SK-N-SH (cell line): Measurements from ENCODE around the gene DAP. TPM values are rescaled to one million over a fixed set of nuclear protein-coding genes. Genes with fewer than 3 reads are reported as not detected.

Experiments
- CTCF ChIA-PET: fragments of 300-600, 350-600 bp; formaldehyde crosslinking; extraction: SDS; loops from one replicate; lab custom pipeline; 2021; lab: Yijun Ruan, JAX
- POLR2A ChIA-PET: fragments of 350-600 bp; sonication (Branson Sonifier 250); formaldehyde crosslinking; extraction: SDS; loops from one replicate; lab custom pipeline; 2020; ENCODE audit warnings: antibody characterized with exemption, inconsistent platforms; lab: Yijun Ruan, JAX
- DNase-seq: peaks from one replicate; pipeline ENCODE4 v3.0.0; 2012
- H2AFZ ChIP-seq: fragments of 200-600 bp; sonication (generic); 2 replicates; pipeline ENCODE4 v1.8.1; 2016; ENCODE audit warnings: antibody characterized with exemption, mild to moderate bottlenecking, low read depth
- H3F3A ChIP-seq: fragments of 200-600 bp; sonication (generic); replicated peaks from 2 replicates; pipeline ENCODE3; 2016; ENCODE audit warnings: antibody characterized with exemption, mild to moderate bottlenecking; ENCODE audit not compliant: insufficient read depth
- H3K27ac ChIP-seq, 2 experiments: fragments of 200-500 bp in 1 of 2; fragments of 200-600 bp in 1 of 2; sonication (Bioruptor generic) in 1 of 2; sonication (generic), shearing (Covaris generic) in 1 of 2; 2 replicates each; pipeline versions ENCODE4 v1.5.1 to v1.6.1; 2014 to 2016; ENCODE audit warnings: low read depth in 2 of 2, inconsistent platforms in 1 of 2, low read length in 1 of 2, mild to moderate bottlenecking in 1 of 2, mixed read lengths in 1 of 2
- H3K27me3 ChIP-seq: fragments of 200-600 bp; sonication (generic), shearing (Covaris generic); 2 replicates; pipeline ENCODE4 v1.6.1; 2016; ENCODE audit warnings: mixed run types; ENCODE audit not compliant: insufficient read depth
- H3K36me3 ChIP-seq, 2 experiments: fragments of 200-500 bp in 1 of 2; fragments of 200-600 bp in 1 of 2; sonication (Bioruptor generic) in 1 of 2; sonication (generic) in 1 of 2; replicated peaks in 1 of 2; 2 replicates each; pipeline versions ENCODE3 to v1.5.1; 2014 to 2016; ENCODE audit warnings: low read length in 1 of 2, mild to moderate bottlenecking in 1 of 2; ENCODE audit not compliant: insufficient read depth in 2 of 2, control insufficient read depth in 1 of 2
- H3K4me1 ChIP-seq, 2 experiments: fragments of 200-500 bp in 1 of 2; fragments of 200-600 bp in 1 of 2; sonication (Bioruptor generic) in 1 of 2; sonication (generic), shearing (Covaris generic) in 1 of 2; 2 replicates each; pipeline versions ENCODE4 v1.5.1 to v1.6.1; 2014 to 2016; ENCODE audit warnings: low read depth in 1 of 2, low read length in 1 of 2, mixed run types in 1 of 2; ENCODE audit not compliant: insufficient read depth in 2 of 2, control insufficient read depth in 1 of 2
- H3K4me2 ChIP-seq: fragments of 200-600 bp; sonication (generic), shearing (Covaris generic); 2 replicates; pipeline ENCODE4 v1.6.1; 2017; ENCODE audit warnings: mixed run types
- H3K4me3 ChIP-seq, 2 experiments: fragments of 200-500 bp in 1 of 2; fragments of 200-600 bp in 1 of 2; sonication (Bioruptor generic) in 1 of 2; sonication (generic), shearing (Covaris generic) in 1 of 2; 2 replicates each; pipeline versions ENCODE4 v1.5.1 to v1.8.1; 2014 to 2016; ENCODE audit warnings: low read depth in 2 of 2, inconsistent platforms in 1 of 2, low read length in 1 of 2, mild to moderate bottlenecking in 1 of 2, mixed read lengths in 1 of 2, moderate library complexity in 1 of 2
- H3K79me2 ChIP-seq: fragments of 200-600 bp; sonication (generic); 2 replicates; pipeline ENCODE4 v1.8.1; 2017; ENCODE audit warnings: mild to moderate bottlenecking; ENCODE audit not compliant: insufficient read depth
- H3K9ac ChIP-seq: fragments of 200-600 bp; sonication (generic); 2 replicates; pipeline ENCODE4 v1.6.1; 2017; ENCODE audit warnings: mixed run types
- H3K9me2 ChIP-seq: fragments of 200-600 bp; sonication (generic); 2 replicates; pipeline ENCODE4 v1.6.1; 2017; ENCODE audit warnings: mixed run types
- H3K9me3 ChIP-seq: fragments of 200-600 bp; sonication (generic); 2 replicates; pipeline ENCODE4 v1.6.1; 2017; ENCODE audit warnings: mixed run types, mild to moderate bottlenecking, moderate library complexity
- H4K20me1 ChIP-seq: fragments of 200-600 bp; sonication (generic); 2 replicates; pipeline ENCODE4 v1.6.1; 2017; ENCODE audit warnings: mild to moderate bottlenecking, mixed run types; ENCODE audit not compliant: insufficient read depth
- CHD2 ChIP-seq: fragments of 150-350 bp; IDR thresholded peaks from 2 replicates; pipeline ENCODE4 v1.6.1; 2018; ENCODE audit warnings: low read length; ENCODE audit not compliant: partially characterized antibody
- FOSL2 ChIP-seq: IDR thresholded peaks from 2 replicates; pipeline ENCODE4 v1.4.0; 2012; ENCODE audit warnings: low read depth, mild to moderate bottlenecking, moderate library complexity, borderline replicate concordance
- FOXJ3 ChIP-seq: sonication (generic); formaldehyde crosslinking; IDR thresholded peaks from 2 replicates; pipeline ENCODE4 v1.5.1; 2020; ENCODE audit warnings: mild to moderate bottlenecking, missing genetic modification reagents
- JUND ChIP-seq: IDR thresholded peaks from 2 replicates; pipeline ENCODE4 v1.4.0; 2012
- MEF2A ChIP-seq: IDR thresholded peaks from 2 replicates; pipeline ENCODE4 v1.4.0; 2012; ENCODE audit warnings: low read depth, borderline replicate concordance
- NFIC ChIP-seq: IDR thresholded peaks from 2 replicates; pipeline ENCODE4 v1.4.0; 2012; ENCODE audit warnings: borderline replicate concordance
- RAD21 ChIP-seq: IDR thresholded peaks from 2 replicates; pipeline ENCODE4 v1.6.1; 2012; ENCODE audit warnings: mild to moderate bottlenecking, low read length
- RXRA ChIP-seq: IDR thresholded peaks from 2 replicates; pipeline ENCODE4 v1.4.0; 2012; ENCODE audit warnings: low read depth, mild to moderate bottlenecking, borderline replicate concordance
- WGBS: methylation state at CpG from one replicate; pipeline ENCODE4 v1.1.6; 2017; ENCODE audit warnings: low lambda C conversion rate; 5-methylcytosine and 5-hydroxymethylcytosine counted together
- polyA plus RNA-seq, 3 experiments: library from polyadenylated mRNA; depleted of rRNA; stranded (reverse); fragments of >200 nt; gene quantifications; 2 replicates each; pipeline ENCODE4 v1.2.3, GENCODE V29; 2012
- TF ChIP-seq, protein P1 (sequence below): fragments of 200-600 bp; sonication (generic); IDR thresholded peaks from 2 replicates; pipeline ENCODE4 v1.6.1; 2017; ENCODE audit warnings: antibody characterized with exemption, mild to moderate bottlenecking, moderate library complexity
- TF ChIP-seq, protein P2 (sequence below): IDR thresholded peaks from 2 replicates; pipeline ENCODE4 v1.4.0; 2012; ENCODE audit warnings: low read depth, borderline replicate concordance
- TF ChIP-seq, protein P3 (sequence below): fragments of 150-350 bp; IDR thresholded peaks from 2 replicates; pipeline ENCODE4 v1.6.1; 2017; ENCODE audit warnings: antibody characterized with exemption, low read length, low read depth, borderline replicate concordance
- TF ChIP-seq, protein P4 (sequence below): IDR thresholded peaks from 2 replicates; pipeline ENCODE4; 2012
- TF ChIP-seq, protein P5 (sequence below): fragments of 150-350 bp; IDR thresholded peaks from 2 replicates; pipeline ENCODE4 v1.6.1; 2016; ENCODE audit warnings: mild to moderate bottlenecking, low read depth, low read length

The DAP gene
- polyA plus RNA-seq, 1 of the 3 experiments (the other 2 are of a cell fraction), result 78.2 TPM

DNA sequence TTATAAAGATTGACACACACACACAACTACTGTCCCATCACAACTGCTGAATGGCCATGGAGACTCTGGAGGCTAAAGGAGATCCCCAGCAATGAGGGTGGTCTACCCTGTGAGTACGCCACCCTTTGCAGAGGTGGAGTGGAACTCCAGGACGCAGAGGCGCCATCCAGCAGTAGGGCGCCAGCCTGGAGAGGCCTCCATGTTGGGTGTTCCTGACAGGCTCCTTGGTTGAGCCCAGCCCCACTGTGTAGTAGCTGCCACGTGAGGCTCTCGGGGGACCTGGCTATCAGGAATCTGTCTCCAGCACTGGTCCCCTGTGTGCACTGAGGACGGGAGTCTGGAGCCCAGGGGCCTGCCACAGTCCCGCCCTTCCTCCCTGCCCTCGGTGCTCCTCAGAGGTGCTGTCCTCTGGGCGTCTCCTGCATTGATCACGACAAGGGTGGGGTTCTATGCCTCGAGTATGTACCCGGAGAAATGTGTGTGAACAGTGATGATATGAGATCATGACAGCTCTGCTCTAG lies 72.3 kb downstream of the DAP start:
- Histone ChIP-seq H3K79me2 (peaks cover 32% of the 10 kb centered on the region; the same call in 1 of the 2 replicates), H3K9me2 (no peaks in the 10 kb centered on the region), H3K27me3 (no peaks in the 10 kb centered on the region), H3F3A (peaks cover 24% of the 10 kb centered on the region), H3K4me1 (peaks cover 15 to 29% of the 10 kb centered on the region in 2 experiments), H3K36me3 (peaks cover 0 to 6% of the 10 kb centered on the region in 2 experiments), H3K4me3 (no peak overlapping the region), H4K20me1 (no peaks in the 10 kb centered on the region), H2AFZ (no peak overlapping the region), H3K27ac (no peak overlapping the region; a peak in 1 of 4 replicates), H3K4me2 (no peak overlapping the region), H3K9me3 (0 out of 2 replicates have a peak, but pooled peaks cover 4% of the 10 kb centered on the region), H3K9ac (no peak overlapping the region)
- ChIA-PET POLR2A (interaction anchor here (1.0 kb wide), 1 partner anchor 40 kb away, joined by 3 read pairs; no protein-coding TSS in a partner anchor), CTCF (interaction anchor here (0.9 to 4.5 kb wide), 6 partner anchors 8 to 236 kb away, joined by 3 to 25 read pairs (median 6); no protein-coding TSS in a partner anchor)
- DNase-seq, result no peak
- TF ChIP-seq CHD2, result no peak
- no peak for TF ChIP-seq MEF2A
- TF ChIP-seq, protein P1, sequence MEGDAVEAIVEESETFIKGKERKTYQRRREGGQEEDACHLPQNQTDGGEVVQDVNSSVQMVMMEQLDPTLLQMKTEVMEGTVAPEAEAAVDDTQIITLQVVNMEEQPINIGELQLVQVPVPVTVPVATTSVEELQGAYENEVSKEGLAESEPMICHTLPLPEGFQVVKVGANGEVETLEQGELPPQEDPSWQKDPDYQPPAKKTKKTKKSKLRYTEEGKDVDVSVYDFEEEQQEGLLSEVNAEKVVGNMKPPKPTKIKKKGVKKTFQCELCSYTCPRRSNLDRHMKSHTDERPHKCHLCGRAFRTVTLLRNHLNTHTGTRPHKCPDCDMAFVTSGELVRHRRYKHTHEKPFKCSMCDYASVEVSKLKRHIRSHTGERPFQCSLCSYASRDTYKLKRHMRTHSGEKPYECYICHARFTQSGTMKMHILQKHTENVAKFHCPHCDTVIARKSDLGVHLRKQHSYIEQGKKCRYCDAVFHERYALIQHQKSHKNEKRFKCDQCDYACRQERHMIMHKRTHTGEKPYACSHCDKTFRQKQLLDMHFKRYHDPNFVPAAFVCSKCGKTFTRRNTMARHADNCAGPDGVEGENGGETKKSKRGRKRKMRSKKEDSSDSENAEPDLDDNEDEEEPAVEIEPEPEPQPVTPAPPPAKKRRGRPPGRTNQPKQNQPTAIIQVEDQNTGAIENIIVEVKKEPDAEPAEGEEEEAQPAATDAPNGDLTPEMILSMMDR, result no peak
- TF ChIP-seq, protein P2, sequence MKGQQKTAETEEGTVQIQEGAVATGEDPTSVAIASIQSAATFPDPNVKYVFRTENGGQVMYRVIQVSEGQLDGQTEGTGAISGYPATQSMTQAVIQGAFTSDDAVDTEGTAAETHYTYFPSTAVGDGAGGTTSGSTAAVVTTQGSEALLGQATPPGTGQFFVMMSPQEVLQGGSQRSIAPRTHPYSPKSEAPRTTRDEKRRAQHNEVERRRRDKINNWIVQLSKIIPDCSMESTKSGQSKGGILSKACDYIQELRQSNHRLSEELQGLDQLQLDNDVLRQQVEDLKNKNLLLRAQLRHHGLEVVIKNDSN, result no peak
- no peak for TF ChIP-seq RXRA
- TF ChIP-seq, protein P3, sequence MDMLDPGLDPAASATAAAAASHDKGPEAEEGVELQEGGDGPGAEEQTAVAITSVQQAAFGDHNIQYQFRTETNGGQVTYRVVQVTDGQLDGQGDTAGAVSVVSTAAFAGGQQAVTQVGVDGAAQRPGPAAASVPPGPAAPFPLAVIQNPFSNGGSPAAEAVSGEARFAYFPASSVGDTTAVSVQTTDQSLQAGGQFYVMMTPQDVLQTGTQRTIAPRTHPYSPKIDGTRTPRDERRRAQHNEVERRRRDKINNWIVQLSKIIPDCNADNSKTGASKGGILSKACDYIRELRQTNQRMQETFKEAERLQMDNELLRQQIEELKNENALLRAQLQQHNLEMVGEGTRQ, result no peak
- TF ChIP-seq FOSL2, result no peak
- TF ChIP-seq NFIC, result no peak
- no peak for TF ChIP-seq RAD21
- TF ChIP-seq JUND, result no peak
- TF ChIP-seq, protein P4, sequence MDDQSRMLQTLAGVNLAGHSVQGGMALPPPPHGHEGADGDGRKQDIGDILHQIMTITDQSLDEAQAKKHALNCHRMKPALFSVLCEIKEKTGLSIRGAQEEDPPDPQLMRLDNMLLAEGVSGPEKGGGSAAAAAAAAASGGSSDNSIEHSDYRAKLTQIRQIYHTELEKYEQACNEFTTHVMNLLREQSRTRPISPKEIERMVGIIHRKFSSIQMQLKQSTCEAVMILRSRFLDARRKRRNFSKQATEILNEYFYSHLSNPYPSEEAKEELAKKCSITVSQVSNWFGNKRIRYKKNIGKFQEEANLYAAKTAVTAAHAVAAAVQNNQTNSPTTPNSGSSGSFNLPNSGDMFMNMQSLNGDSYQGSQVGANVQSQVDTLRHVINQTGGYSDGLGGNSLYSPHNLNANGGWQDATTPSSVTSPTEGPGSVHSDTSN, result no peak
- TF ChIP-seq, protein P5, sequence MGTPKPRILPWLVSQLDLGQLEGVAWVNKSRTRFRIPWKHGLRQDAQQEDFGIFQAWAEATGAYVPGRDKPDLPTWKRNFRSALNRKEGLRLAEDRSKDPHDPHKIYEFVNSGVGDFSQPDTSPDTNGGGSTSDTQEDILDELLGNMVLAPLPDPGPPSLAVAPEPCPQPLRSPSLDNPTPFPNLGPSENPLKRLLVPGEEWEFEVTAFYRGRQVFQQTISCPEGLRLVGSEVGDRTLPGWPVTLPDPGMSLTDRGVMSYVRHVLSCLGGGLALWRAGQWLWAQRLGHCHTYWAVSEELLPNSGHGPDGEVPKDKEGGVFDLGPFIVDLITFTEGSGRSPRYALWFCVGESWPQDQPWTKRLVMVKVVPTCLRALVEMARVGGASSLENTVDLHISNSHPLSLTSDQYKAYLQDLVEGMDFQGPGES, result no peak
- TF ChIP-seq FOXJ3, result no peak
- WGBS, result 98% methylated on average over 8 of the region's 13 CpGs
